Purkinje cell (primary cell): ENCODE results near the gene PCDHA9. TPM values are rescaled to one million over a fixed set of nuclear protein-coding genes. Genes with fewer than 3 reads are reported as not detected.

Source experiments
- polyA plus RNA-seq: library from polyadenylated mRNA; unstranded; fragments of >200 nt; fragmentation: Nextera tagmentation; gene quantifications from 2 replicates; pipeline ENCODE4 v1.2.1, GENCODE V29; 2014

PCDHA9 gene, protein sequence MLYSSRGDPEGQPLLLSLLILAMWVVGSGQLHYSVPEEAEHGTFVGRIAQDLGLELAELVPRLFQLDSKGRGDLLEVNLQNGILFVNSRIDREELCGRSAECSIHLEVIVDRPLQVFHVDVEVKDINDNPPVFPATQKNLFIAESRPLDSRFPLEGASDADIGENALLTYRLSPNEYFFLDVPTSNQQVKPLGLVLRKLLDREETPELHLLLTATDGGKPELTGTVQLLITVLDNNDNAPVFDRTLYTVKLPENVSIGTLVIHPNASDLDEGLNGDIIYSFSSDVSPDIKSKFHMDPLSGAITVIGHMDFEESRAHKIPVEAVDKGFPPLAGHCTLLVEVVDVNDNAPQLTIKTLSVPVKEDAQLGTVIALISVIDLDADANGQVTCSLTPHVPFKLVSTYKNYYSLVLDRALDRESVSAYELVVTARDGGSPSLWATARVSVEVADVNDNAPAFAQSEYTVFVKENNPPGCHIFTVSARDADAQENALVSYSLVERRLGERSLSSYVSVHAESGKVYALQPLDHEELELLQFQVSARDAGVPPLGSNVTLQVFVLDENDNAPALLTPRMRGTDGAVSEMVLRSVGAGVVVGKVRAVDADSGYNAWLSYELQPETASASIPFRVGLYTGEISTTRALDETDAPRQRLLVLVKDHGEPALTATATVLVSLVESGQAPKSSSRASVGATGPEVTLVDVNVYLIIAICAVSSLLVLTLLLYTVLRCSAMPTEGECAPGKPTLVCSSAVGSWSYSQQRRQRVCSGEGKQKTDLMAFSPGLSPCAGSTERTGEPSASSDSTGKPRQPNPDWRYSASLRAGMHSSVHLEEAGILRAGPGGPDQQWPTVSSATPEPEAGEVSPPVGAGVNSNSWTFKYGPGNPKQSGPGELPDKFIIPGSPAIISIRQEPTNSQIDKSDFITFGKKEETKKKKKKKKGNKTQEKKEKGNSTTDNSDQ
- 0.07 and 0.16 TPM in 2 replicates for polyA plus RNA-seq

GRCh38 chr5:140848139-140849102 is at the start of gene PCDHA9:
Gene PCDHA9 (plus strand): TSS chr5:140848382. CDS start chr5:140848496, 114 bp downstream.

GRCh38 chr5:140800816-140801493 is 47.2 kb upstream of the PCDHA9 start, which contains the start of gene PCDHA3:
Gene PCDHA3 (plus strand): TSS chr5:140801057.

GRCh38 chr5:140806834-140807775 is 41.1 kb upstream of the PCDHA9 start, which contains the start of gene PCDHA4:
Gene PCDHA4 (plus strand): TSS chr5:140807068.

GRCh38 chr5:140821375-140822280 is 26.6 kb upstream of the PCDHA9 start, which contains the start of gene PCDHA5:
Gene PCDHA5 (plus strand): TSS chr5:140821613.

GRCh38 chr5:140827704-140828361 is 20.3 kb upstream of the PCDHA9 start, which contains the start of gene PCDHA6:
Gene PCDHA6 (plus strand): TSS chr5:140827960. CDS start chr5:140828092, 132 bp downstream.

GRCh38 chr5:140833993-140834392 is 14.2 kb upstream of the PCDHA9 start, which contains the start of gene PCDHA7:
Gene PCDHA7 (plus strand): TSS chr5:140834269. CDS start chr5:140834384, 115 bp downstream.

GRCh38 chr5:140840978-140841962 is 6.9 kb upstream of the PCDHA9 start, which contains the start of gene PCDHA8:
Gene PCDHA8 (plus strand): TSS chr5:140841187. CDS start chr5:140841322, 135 bp downstream.

DNA sequence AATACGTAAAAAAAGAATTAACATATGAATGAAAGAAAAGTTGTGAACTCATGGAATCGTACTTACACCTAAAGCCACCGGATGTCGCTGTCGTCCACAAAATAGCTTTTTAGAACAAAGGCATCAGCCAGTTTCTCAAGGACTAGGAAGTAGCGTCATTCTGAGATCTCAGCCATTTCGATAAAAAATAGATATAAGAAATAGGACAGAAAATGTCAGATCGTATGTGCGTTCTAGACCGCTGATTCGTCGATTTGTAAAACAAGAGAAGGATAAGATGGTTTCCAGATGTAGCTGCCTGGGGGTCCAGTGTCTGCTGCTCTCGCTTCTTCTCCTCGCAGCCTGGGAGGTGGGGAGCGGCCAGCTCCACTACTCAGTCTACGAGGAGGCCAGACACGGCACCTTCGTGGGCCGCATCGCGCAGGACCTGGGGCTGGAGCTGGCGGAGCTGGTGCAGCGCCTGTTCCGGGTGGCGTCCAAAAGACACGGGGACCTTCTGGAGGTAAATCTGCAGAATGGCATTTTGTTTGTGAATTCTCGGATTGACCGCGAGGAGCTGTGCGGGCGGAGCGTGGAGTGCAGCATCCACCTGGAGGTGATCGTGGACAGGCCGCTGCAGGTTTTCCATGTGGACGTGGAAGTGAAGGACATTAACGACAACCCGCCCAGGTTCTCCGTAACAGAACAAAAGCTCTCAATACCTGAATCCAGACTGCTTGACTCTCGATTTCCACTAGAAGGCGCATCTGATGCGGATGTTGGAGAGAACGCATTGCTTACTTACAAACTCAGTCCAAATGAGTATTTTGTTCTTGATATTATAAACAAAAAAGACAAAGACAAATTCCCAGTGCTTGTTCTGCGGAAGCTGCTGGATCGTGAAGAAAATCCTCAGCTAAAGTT is 7.8 kb downstream of the PCDHA9 start, which contains the start of gene PCDHA10:
Gene PCDHA10, plus strand, starts transcription at position 126 of the 903 bp plus-strand sequence. Its CDS starts 152 bp downstream, at position 278.

GRCh38 chr5:140868721-140869554 is 20.8 kb downstream of the PCDHA9 start, which contains the start of gene PCDHA11:
Gene PCDHA11 (plus strand): TSS chr5:140868957. CDS start chr5:140869104, 147 bp downstream.

GRCh38 chr5:140875085-140876065 is 27.2 kb downstream of the PCDHA9 start, which contains the start of gene PCDHA12:
Gene PCDHA12 (plus strand): TSS chr5:140875308. CDS start chr5:140875473, 165 bp downstream.

DNA sequence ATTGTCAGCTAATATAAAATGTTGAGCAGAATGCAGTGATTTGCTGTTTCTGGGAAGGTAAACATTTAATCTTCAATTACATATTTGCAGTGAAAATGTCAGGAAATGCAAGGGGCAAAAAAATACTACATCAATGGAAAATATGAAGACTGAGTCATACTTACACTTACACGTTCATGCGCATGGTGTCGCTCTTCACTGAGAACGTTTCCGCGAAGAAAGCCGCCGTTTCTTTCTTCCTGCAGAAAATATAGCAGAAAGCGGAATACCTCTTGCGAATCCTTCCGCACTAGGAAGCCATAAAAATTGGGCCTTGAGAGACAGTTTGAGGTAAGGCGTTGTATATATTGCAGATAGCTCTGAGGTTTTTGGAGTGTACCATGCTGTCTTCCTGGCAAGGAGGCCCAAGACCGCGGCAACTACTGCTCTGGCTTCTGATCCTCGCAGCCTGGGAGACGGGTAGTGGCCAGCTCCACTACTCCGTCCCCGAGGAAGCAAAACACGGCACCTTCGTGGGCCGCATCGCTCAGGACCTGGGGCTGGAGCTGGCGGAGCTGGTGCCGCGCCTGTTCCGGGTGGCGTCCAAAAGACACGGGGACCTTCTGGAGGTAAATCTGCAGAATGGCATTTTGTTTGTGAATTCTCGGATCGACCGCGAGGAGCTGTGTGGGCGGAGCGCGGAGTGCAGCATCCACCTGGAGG is 33.9 kb downstream of the PCDHA9 start, which contains the start of gene PCDHA13:
Gene PCDHA13, plus strand, starts transcription at position 236 of the 702 bp plus-strand sequence. Its CDS starts 145 bp downstream, at position 381.

